Transverse colon (tissue), 4 donors: ENCODE measurements around the gene TBC1D2B.

Source experiments
- CTCF ChIP-seq, 5 experiments: fragments of 200-600 bp in 3 of 5; fragments of 450-650 bp in 2 of 5; sonication (generic) in 3 of 5; IDR thresholded peaks; 1 replicate in 2 of 5; 2 replicates in 3 of 5; pipeline ENCODE4 v1.5.1; 2016 to 2017; ENCODE audit warnings: antibody characterized with exemption in 5 of 5, inconsistent platforms in 3 of 5, mild to moderate bottlenecking in 2 of 5, moderate library complexity in 1 of 5
- EP300 ChIP-seq: sonication (generic); formaldehyde crosslinking; IDR thresholded peaks from one replicate; pipeline ENCODE4 v1.6.1; 2017; ENCODE audit warnings: antibody characterized with exemption, low read depth
- POLR2A ChIP-seq: fragments of 450-650 bp; IDR thresholded peaks from one replicate; pipeline ENCODE4 v1.6.1; 2016; ENCODE audit warnings: antibody characterized with exemption, mild to moderate bottlenecking, moderate library complexity
- POLR2AphosphoS5 ChIP-seq, 3 donors: sonication (generic); formaldehyde crosslinking; IDR thresholded peaks; one replicate each; pipeline ENCODE4 v1.6.1; 2016; ENCODE audit warnings: antibody characterized with exemption in 3 of 3

- TF ChIP-seq POLR2A: no peak
- no peak for TF ChIP-seq CTCF (IDR thresholded peaks at IDR 0.05)
- TF ChIP-seq EP300: no peak
- no peak for TF ChIP-seq POLR2AphosphoS5 (IDR thresholded peaks at IDR 0.05)
Observed at GRCh38 chr15:78084449-78084750, 6.9 kb upstream of the TBC1D2B start.
